ENCODE data around the gene LRRC26.

The LRRC26 gene

GRCh38 chr9:137190315-137190856 is 20.5 kb upstream of the LRRC26 start:
- no peaks in the 10 kb centered on the region for H3K27me3 ChIP-seq (ENCODE audit: insufficient read depth, poor library complexity, severe bottlenecking)
- DNase-seq (ENCODE audit: low read depth in 1 of 2, low spot score in 1 of 2), result no peak
- H3K27ac ChIP-seq (replicated peaks), result peak overlapping the region; percentile 73; the same call in 1 of the 2 replicates
- TF ChIP-seq POLR2AphosphoS5 (IDR thresholded peaks at IDR 0.05; ENCODE audit: low read depth), result no peak
- TF ChIP-seq GABPA (IDR thresholded peaks at IDR 0.05; ENCODE audit: low read depth), result no peak
- no peak for TF ChIP-seq REST (IDR thresholded peaks at IDR 0.05; ENCODE audit: insufficient replicate concordance, low read depth)
- no peak for TF ChIP-seq SPI1 (IDR thresholded peaks at IDR 0.05; ENCODE audit: borderline replicate concordance, low read depth)
- no peak for TF ChIP-seq CTCF (IDR thresholded peaks at IDR 0.05; ENCODE audit: insufficient read depth, low read length)
- no peak overlapping the region for H3K4me3 ChIP-seq (replicated peaks; ENCODE audit: insufficient read depth, low read length)

GRCh38 chr9:137189297-137190295 is 19.7 kb upstream of the LRRC26 start:
- H3K4me3 ChIP-seq (replicated peaks; ENCODE audit: insufficient read depth, low read length), result peak overlapping the region; percentile 99
- DNase-seq (ENCODE audit: low read depth in 1 of 2, low spot score in 1 of 2), result no peak
- no peak for TF ChIP-seq CTCF (IDR thresholded peaks at IDR 0.05; ENCODE audit: insufficient read depth, low read length)
- no peak for TF ChIP-seq POLR2AphosphoS5 (IDR thresholded peaks at IDR 0.05; ENCODE audit: low read depth)
- no peak for TF ChIP-seq REST (IDR thresholded peaks at IDR 0.05; ENCODE audit: insufficient replicate concordance, low read depth)
- no peak; the same call in 1 of the 2 replicates for TF ChIP-seq SPI1 (IDR thresholded peaks at IDR 0.05; ENCODE audit: borderline replicate concordance, low read depth)
- TF ChIP-seq GABPA (IDR thresholded peaks at IDR 0.05; ENCODE audit: low read depth), result no peak
- peak overlapping the region; percentile 73 for H3K27ac ChIP-seq (replicated peaks)
- H3K27me3 ChIP-seq (ENCODE audit: insufficient read depth, poor library complexity, severe bottlenecking), result no peaks in the 10 kb centered on the region

- H3K27me3 ChIP-seq (ENCODE audit: insufficient read depth, poor library complexity, severe bottlenecking), result no peaks in the 10 kb centered on the region
- TF ChIP-seq CTCF (IDR thresholded peaks at IDR 0.05; ENCODE audit: insufficient read depth, low read length) (no peak), POLR2AphosphoS5 (IDR thresholded peaks at IDR 0.05; ENCODE audit: low read depth) (peak; percentile 91)
- peak within 1 kb of the TSS; percentile 99 for H3K4me3 ChIP-seq (replicated peaks; ENCODE audit: insufficient read depth, low read length)
- peak; percentile 90 to 93 for DNase-seq (ENCODE audit: low read depth in 1 of 2, low spot score in 1 of 2)
- peak within 1 kb of the TSS; percentile 73 for H3K27ac ChIP-seq (replicated peaks)
Observed at GRCh38 chr9:137188490-137189296, 18.8 kb upstream of the LRRC26 start, which contains the start of the genes ANAPC2 and SSNA1. ANAPC2 (minus strand) TSS chr9:137188560; CDS start chr9:137188532, 28 bp downstream. SSNA1 (plus strand) TSS chr9:137188676; CDS start chr9:137188727, 51 bp downstream.

Measured in HL-60 (cell line).